Gastrocnemius medialis (tissue), 4 donors: Measurements from ENCODE around the gene FH. TPM values are rescaled to one million over a fixed set of nuclear protein-coding genes. Genes with fewer than 3 reads are reported as not detected.

ENCODE experiments used
- ATAC-seq, 2 donors: fragments of 150-250 bp; one replicate each; pipeline ENCODE4 v1.9.1; 2016
- DNase-seq, 2 donors: peaks; one replicate each; pipeline ENCODE4 v3.0.0-alpha.2; 2019
- H3K27ac ChIP-seq, 4 donors: fragments of 200-600 bp; sonication (generic); 1 replicate in 1 of 4; 2 replicates in 3 of 4; pipeline ENCODE4 v1.5.1; 2016 to 2018; ENCODE audit warnings: mild to moderate bottlenecking in 2 of 4, moderate library complexity in 1 of 4
- H3K27me3 ChIP-seq, 3 donors: fragments of 200-600 bp; sonication (generic) in 2 of 3; 1 replicate in 1 of 3; 2 replicates in 2 of 3; pipeline versions ENCODE4 v1.5.1 to v1.6.0; 2016 to 2019; ENCODE audit warnings: mild to moderate bottlenecking in 1 of 3, moderate library complexity in 1 of 3
- H3K36me3 ChIP-seq, 2 donors: fragments of 200-600 bp; sonication (generic) in 1 of 2; one replicate each; pipeline ENCODE4 v1.5.1; 2017 to 2018
- H3K4me1 ChIP-seq, 2 donors: fragments of 200-600 bp; sonication (generic) in 1 of 2; one replicate each; pipeline ENCODE4 v1.5.1; 2016 to 2017; ENCODE audit warnings: mild to moderate bottlenecking in 2 of 2
- H3K4me3 ChIP-seq, 4 donors: fragments of 200-600 bp; sonication (generic) in 3 of 4; 1 replicate in 1 of 4; 2 replicates in 3 of 4; pipeline ENCODE4 v1.5.1; 2016 to 2019; ENCODE audit warnings: mild to moderate bottlenecking in 2 of 4
- H3K9me3 ChIP-seq, 3 donors: fragments of 200-600 bp; sonication (generic) in 2 of 3; 1 replicate in 1 of 3; 2 replicates in 2 of 3; pipeline ENCODE4 v1.5.1; 2016 to 2019
- POLR2A ChIP-seq, 2 donors: fragments of 450-650 bp; IDR thresholded peaks; one replicate each; pipeline ENCODE4 v1.6.1; 2017; ENCODE audit warnings: antibody characterized with exemption in 2 of 2, mild to moderate bottlenecking in 2 of 2, moderate library complexity in 2 of 2
- in situ Hi-C, 4 donors: fragments of 200-750 bp; cut with MboI; loops; one replicate each; pipeline versions ENCODE4 v1.15.0 to v1.8.0; 2017; ENCODE audit warnings: low sequenced_read_pairs in 4 of 4
- intact Hi-C: fragments of 100-400 bp; cut with DNase I; formaldehyde crosslinking; loops from one replicate; pipeline ENCODE4 v1.15.1; 2023; ENCODE audit warnings: low total_unique reads
- total RNA-seq, 4 donors: library from RNA; depleted of rRNA; stranded (reverse); fragments of >200 nt; gene quantifications; one replicate each; pipeline versions ENCODE4 v1.1.0 to v1.2.3, GENCODE V29; 2016
- TF ChIP-seq, protein P1 (sequence below), 5 experiments: fragments of 450-650 bp in 3 of 5; fragments of 200-600 bp in 2 of 5; sonication (generic) in 2 of 5; IDR thresholded peaks in 4 of 5; conservative IDR thresholded peaks in 1 of 5; 1 replicate in 4 of 5; 2 replicates in 1 of 5; pipeline ENCODE4 v1.5.1; 2016 to 2019; ENCODE audit warnings: antibody characterized with exemption in 5 of 5, mild to moderate bottlenecking in 3 of 5, moderate library complexity in 3 of 5

Gene FH
- total RNA-seq, 4 donors from 2014 or later = 93.0 to 166 (median 112) TPM

DNA sequence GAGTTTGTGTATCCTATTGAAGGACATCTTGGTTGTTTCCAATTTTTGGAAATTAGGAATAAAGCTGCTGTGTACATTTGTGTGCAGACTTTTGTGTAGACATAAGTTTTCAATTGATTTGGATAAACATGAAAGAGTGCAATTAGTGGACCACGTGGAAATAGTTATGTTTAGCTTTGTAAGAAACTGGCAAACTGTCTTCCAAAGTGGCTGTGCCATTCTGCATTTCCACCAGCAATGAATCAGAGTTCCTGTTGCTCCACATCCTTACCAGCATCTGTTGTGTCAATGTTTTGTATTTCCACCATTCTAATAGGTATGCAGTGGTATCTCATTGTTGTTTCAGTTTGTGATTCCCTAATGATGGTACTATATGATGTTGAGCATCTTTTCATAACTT, 46.5 kb downstream of the FH start:
- no peaks in the 10 kb centered on the region for H3K36me3 ChIP-seq
- DNase-seq (no peak), ATAC-seq (no peak)
- TF ChIP-seq POLR2A (IDR thresholded peaks at IDR 0.05) = no peak
- no peak overlapping the region for H3K4me3 ChIP-seq
- no peak overlapping the region for H3K27ac ChIP-seq
- H3K27me3 ChIP-seq = no peaks in the 10 kb centered on the region
- in situ Hi-C loops (no loop called here), intact Hi-C loops (no loop called here)
- no peaks in the 10 kb centered on the region for H3K9me3 ChIP-seq
- no peaks in the 10 kb centered on the region for H3K4me1 ChIP-seq

DNA sequence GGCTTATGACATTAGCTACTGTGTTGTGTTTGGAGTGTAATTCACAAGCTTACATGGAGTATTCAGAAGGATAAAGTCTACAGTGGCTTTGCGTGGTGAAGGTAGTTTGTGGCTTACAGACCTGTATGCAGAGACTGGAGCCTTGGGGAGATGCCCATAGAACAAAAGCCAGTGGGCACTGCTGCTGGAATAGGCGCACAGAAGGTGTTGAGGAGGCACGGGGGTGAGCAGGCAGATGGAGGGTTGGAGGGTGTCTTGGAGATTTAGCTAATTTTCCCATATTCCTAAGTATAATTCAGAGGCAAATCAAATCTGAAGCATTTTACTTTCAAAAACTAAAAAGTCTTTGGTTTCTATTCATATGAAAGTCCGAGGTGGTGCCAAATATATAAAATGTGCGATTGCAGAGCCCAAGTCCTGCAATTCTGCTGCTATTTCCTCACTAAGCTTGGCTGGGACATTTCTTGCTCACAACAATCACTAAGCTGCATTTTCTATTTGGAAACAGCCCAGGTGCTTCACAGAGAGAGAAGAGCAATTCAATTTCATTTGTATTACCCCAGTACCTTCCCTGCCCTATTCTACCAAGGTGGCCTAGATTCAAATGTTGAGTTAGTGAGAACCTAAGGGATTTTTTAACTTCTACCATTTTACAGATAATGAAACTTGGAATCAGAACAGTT, 48.5 kb downstream of the FH start:
- ATAC-seq (no peak), DNase-seq (no peak)
- TF ChIP-seq, protein P1, sequence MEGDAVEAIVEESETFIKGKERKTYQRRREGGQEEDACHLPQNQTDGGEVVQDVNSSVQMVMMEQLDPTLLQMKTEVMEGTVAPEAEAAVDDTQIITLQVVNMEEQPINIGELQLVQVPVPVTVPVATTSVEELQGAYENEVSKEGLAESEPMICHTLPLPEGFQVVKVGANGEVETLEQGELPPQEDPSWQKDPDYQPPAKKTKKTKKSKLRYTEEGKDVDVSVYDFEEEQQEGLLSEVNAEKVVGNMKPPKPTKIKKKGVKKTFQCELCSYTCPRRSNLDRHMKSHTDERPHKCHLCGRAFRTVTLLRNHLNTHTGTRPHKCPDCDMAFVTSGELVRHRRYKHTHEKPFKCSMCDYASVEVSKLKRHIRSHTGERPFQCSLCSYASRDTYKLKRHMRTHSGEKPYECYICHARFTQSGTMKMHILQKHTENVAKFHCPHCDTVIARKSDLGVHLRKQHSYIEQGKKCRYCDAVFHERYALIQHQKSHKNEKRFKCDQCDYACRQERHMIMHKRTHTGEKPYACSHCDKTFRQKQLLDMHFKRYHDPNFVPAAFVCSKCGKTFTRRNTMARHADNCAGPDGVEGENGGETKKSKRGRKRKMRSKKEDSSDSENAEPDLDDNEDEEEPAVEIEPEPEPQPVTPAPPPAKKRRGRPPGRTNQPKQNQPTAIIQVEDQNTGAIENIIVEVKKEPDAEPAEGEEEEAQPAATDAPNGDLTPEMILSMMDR (IDR thresholded peaks at IDR 0.05 in 4 of 5, conservative IDR thresholded peaks at IDR 0.05 in 1 of 5) = no peak
- no peak for TF ChIP-seq POLR2A (IDR thresholded peaks at IDR 0.05)
- no peaks in the 10 kb centered on the region for H3K9me3 ChIP-seq
- intact Hi-C loops = no loop called here
- in situ Hi-C loops = no loop called here
- H3K27ac ChIP-seq = no peak overlapping the region
- no peak overlapping the region for H3K4me3 ChIP-seq
- no peaks in the 10 kb centered on the region for H3K36me3 ChIP-seq
- no peaks in the 10 kb centered on the region for H3K27me3 ChIP-seq
- H3K4me1 ChIP-seq = no peaks in the 10 kb centered on the region

DNA sequence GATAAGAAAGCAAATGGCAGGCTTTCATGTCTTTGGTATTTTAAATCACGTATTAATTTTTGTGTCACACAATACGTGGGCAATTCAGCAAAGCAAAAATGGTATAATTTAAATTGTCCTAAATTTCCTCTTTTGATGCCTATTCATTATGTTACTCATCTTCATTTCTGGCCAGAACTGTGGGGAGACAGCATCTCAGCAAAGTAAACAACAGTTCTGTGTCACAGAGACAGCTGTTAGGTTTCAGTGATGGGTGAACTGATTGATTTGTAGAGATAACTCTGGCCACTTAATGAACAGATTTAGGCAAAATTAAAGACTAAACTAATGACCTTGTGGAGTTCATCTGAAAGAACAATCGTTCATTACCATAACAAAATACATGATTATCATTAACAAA, 49.2 kb downstream of the FH start:
- Histone ChIP-seq H3K27ac (no peak overlapping the region), H3K27me3 (no peaks in the 10 kb centered on the region)
- intact Hi-C loops = no loop called here

DNA sequence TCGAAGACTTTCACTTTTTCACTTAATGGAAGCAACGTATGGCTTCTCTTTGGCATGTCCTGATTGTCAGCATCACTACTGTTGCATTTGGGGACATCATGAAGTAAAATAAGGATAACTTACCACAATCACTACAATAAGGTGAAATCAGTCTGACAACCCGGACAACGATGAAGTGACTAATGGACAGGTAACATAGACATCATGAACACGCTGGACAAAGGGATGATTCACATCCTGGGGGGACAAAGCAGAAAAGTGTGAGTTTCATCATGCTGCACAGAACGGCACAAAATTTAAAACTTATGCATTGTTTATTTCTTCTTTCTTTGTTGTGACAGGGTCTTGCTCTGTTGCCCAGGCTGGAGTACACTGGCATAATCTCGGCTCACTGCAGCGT, 53.9 kb downstream of the FH start:
- Histone ChIP-seq H3K27ac (no peak overlapping the region), H3K4me3 (no peak overlapping the region), H3K4me1 (no peaks in the 10 kb centered on the region), H3K27me3 (no peaks in the 10 kb centered on the region), H3K36me3 (no peaks in the 10 kb centered on the region), H3K9me3 (no peaks in the 10 kb centered on the region)
- intact Hi-C loops = no loop called here
- ATAC-seq (no peak), DNase-seq (no peak)
- in situ Hi-C loops = no loop called here
- no peak for TF ChIP-seq POLR2A (IDR thresholded peaks at IDR 0.05)
- TF ChIP-seq, protein P1 (IDR thresholded peaks at IDR 0.05 in 4 of 5, conservative IDR thresholded peaks at IDR 0.05 in 1 of 5) = no peak

More for the DNA sequence above, 49.2 kb downstream of the FH start:
- ATAC-seq = no peak
- Histone ChIP-seq H3K4me1 (no peaks in the 10 kb centered on the region), H3K9me3 (no peaks in the 10 kb centered on the region), H3K36me3 (no peaks in the 10 kb centered on the region), H3K4me3 (no peak overlapping the region)
- in situ Hi-C loops = no loop called here
- TF ChIP-seq, protein P1 (IDR thresholded peaks at IDR 0.05 in 4 of 5, conservative IDR thresholded peaks at IDR 0.05 in 1 of 5) = no peak
- TF ChIP-seq POLR2A (IDR thresholded peaks at IDR 0.05) = no peak
- DNase-seq = no peak

DNA sequence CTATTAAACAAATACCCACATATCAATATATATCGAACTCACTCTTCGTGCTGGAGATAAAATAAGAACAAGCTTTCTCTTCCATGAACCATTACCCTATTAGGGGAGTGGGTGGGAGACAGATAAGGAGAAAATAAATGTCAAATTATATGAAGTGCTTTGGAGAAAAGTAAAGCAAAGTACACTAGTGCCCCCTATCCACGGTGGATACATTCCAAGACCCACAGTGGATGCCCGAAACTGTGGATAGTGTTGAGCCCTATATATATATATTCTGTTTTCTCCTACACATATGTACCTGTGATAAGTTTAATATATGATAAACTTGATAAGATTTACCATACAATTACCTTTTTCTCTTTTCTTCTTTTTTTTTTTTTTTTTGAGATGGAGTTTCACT, 54.6 kb downstream of the FH start:
- Histone ChIP-seq H3K27ac (no peak overlapping the region), H3K4me3 (no peak overlapping the region), H3K4me1 (no peaks in the 10 kb centered on the region), H3K27me3 (no peaks in the 10 kb centered on the region), H3K36me3 (no peaks in the 10 kb centered on the region), H3K9me3 (no peaks in the 10 kb centered on the region)
- intact Hi-C loops = no loop called here
- TF ChIP-seq, protein P1 (IDR thresholded peaks at IDR 0.05 in 4 of 5, conservative IDR thresholded peaks at IDR 0.05 in 1 of 5) = no peak
- TF ChIP-seq POLR2A (IDR thresholded peaks at IDR 0.05) = no peak
- in situ Hi-C loops = no loop called here
- ATAC-seq (no peak), DNase-seq (no peak)
